H1 (cell line): ENCODE data around the gene TARS3. TPM values are rescaled to one million over a fixed set of nuclear protein-coding genes. Genes with fewer than 3 reads are reported as not detected.

Experiments
- FOSL1 ChIP-seq: IDR thresholded peaks from 2 replicates; pipeline ENCODE4 v1.6.1; 2011; ENCODE audit warnings: mild to moderate bottlenecking, low read depth, low read length, moderate library complexity; ENCODE audit not compliant: insufficient read depth
- GABPA ChIP-seq: IDR thresholded peaks from 2 replicates; pipeline ENCODE4 v1.6.1; 2011; ENCODE audit warnings: mild to moderate bottlenecking, low read length, moderate library complexity, borderline replicate concordance; ENCODE audit not compliant: insufficient read depth
- HDAC2 ChIP-seq, 2 experiments: fragments of 300-600 bp in 1 of 2; sonication (generic) in 1 of 2; IDR thresholded peaks; 2 replicates each; pipeline ENCODE4 v1.6.1; 2011 to 2012; ENCODE audit warnings: low read depth in 2 of 2, low read length in 2 of 2, mild to moderate bottlenecking in 2 of 2, moderate library complexity in 2 of 2, borderline replicate concordance in 1 of 2, inconsistent platforms in 1 of 2
- SP1 ChIP-seq: IDR thresholded peaks from 2 replicates; pipeline ENCODE4 v1.6.1; 2011; ENCODE audit warnings: low read depth, low read length
- TBP ChIP-seq: IDR thresholded peaks from 2 replicates; pipeline ENCODE4 v1.6.1; 2011; ENCODE audit warnings: low read depth, low read length, improper control_type of control experiment
- TCF12 ChIP-seq: IDR thresholded peaks from 2 replicates; pipeline ENCODE4 v1.6.1; 2011; ENCODE audit warnings: low read depth, mild to moderate bottlenecking, low read length
- polyA plus RNA-seq, 7 experiments: library from polyadenylated mRNA; depleted of rRNA in 3 of 7; stranded (reverse) in 5 of 7; unstranded in 2 of 7; fragments of >200 nt in 5 of 7; fragments of 200-250 nt in 2 of 7; gene quantifications; 1 replicate in 5 of 7; 2 replicates in 1 of 7; 4 replicates in 1 of 7; pipeline versions ENCODE4 v1.2.1 to v1.2.3, GENCODE V29; 2011 to 2013; ENCODE audit warnings: missing spikeins in 2 of 7, mixed read lengths in 2 of 7
- total RNA-seq: library from RNA; stranded (reverse); fragmentation: NEBNext Ultra II Directional; extraction: Animal tissue kit (Norgen Biotek cat#: 25700); gene quantifications from 2 replicates; pipeline ENCODE4 v1.2.1, GENCODE V29; 2021

Gene TARS3
- total and polyA plus RNA-seq, 2 of the 8 experiments (the other 6 are each of a cell fraction or from before 2014, with no cell fraction given), result 2.1 to 13.9 TPM

GRCh38 chr15:101621961-101622360 lies 102.3 kb downstream of the TARS3 start (continued):
- TF ChIP-seq SP1 (no peak), GABPA (no peak), FOSL1 (no peak), TCF12 (no peak), HDAC2 (IDR thresholded peaks at IDR 0.05; ENCODE audit: borderline replicate concordance in 1 of 2, low read depth in 2 of 2, low read length in 2 of 2) (no peak), TBP (no peak)
